Mesothelial cell of epicardium (in vitro differentiated cells): Measurements from ENCODE around the gene INPPL1. TPM values are rescaled to one million over a fixed set of nuclear protein-coding genes. Genes with fewer than 3 reads are reported as not detected.

Experiments used
- DNase-seq, 2 experiments: peaks; one replicate each; pipeline ENCODE4 v3.0.0; 2021; ENCODE audit warnings: low spot score in 2 of 2; ENCODE audit not compliant: unreplicated experiment in 2 of 2
- H3K27ac Mint-ChIP-seq: 2 replicates; pipeline ENCODE4 v1.8.0; 2021; ENCODE audit warnings: mixed read lengths
- H3K27me3 Mint-ChIP-seq: 2 replicates; pipeline ENCODE4 v1.8.0; 2021; ENCODE audit warnings: low read depth, mixed read lengths
- H3K36me3 Mint-ChIP-seq: 2 replicates; pipeline ENCODE4 v1.8.0; 2021; ENCODE audit warnings: mixed read lengths
- H3K4me1 Mint-ChIP-seq: 2 replicates; pipeline ENCODE4 v1.8.0; 2021; ENCODE audit warnings: mixed read lengths
- H3K4me3 Mint-ChIP-seq: 2 replicates; pipeline ENCODE4 v1.8.0; 2021; ENCODE audit warnings: mild to moderate bottlenecking, moderate library complexity, mixed read lengths
- H3K9me3 Mint-ChIP-seq: 2 replicates; pipeline ENCODE4 v1.8.0; 2021; ENCODE audit warnings: mixed read lengths
- total RNA-seq: library from RNA; stranded (reverse); gene quantifications from 3 replicates; pipeline ENCODE4 v1.2.1, GENCODE V29; 2021
- TF ChIP-seq, protein P1 (sequence below): fragments of 200-600 bp; sonication (generic); IDR thresholded peaks from one replicate; pipeline ENCODE4 v1.5.0; 2021; ENCODE audit warnings: antibody characterized with exemption; ENCODE audit not compliant: unreplicated experiment

The INPPL1 gene
- total RNA-seq, 1 donor from 2014 or later, result 299 TPM

DNA sequence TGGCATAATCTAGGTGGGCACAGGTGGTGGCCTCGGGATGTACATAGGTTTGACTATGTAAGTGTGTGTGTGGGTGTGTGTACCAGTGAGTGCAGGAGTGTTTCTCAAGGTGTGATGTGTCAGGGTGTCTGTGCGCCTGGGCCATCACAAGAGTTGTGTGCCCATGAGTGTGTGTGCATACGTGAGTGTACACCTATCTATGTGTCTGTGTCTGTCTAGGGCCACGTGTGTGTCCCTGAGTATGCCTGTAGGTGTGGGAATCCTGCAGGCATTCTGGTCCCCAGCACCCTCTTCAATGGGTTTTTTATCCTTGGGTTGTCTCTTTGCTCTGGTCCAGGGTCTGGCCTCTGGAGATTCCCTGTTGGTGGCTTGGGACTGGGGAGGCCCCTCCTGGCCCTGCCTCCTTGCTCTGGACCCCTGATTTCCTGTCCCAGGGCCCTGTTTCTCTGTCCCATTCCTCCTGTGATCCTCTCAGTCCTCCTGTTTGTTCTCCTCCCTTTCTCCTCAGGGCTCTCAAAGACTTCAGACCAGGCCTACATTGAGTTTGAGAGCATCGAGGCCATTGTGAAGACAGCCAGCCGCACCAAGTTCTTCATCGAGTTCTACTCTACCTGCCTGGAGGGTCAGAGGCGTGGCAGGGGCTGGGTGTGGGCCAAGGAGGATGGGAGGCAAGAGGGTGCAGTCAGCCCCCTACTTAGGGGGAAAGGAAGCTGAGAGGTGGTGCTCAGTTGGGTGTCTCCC is 9.4 kb downstream of the INPPL1 start:
- no peak overlapping the region for H3K4me3 Mint-ChIP-seq
- H3K27me3 Mint-ChIP-seq, result peaks cover 9% of the 10 kb centered on the region
- no peak overlapping the region for H3K27ac Mint-ChIP-seq
- H3K36me3 Mint-ChIP-seq, result peaks cover 46% of the 10 kb centered on the region
- no peaks in the 10 kb centered on the region for H3K9me3 Mint-ChIP-seq
- peaks cover 3% of the 10 kb centered on the region for H3K4me1 Mint-ChIP-seq
- TF ChIP-seq, protein P1, sequence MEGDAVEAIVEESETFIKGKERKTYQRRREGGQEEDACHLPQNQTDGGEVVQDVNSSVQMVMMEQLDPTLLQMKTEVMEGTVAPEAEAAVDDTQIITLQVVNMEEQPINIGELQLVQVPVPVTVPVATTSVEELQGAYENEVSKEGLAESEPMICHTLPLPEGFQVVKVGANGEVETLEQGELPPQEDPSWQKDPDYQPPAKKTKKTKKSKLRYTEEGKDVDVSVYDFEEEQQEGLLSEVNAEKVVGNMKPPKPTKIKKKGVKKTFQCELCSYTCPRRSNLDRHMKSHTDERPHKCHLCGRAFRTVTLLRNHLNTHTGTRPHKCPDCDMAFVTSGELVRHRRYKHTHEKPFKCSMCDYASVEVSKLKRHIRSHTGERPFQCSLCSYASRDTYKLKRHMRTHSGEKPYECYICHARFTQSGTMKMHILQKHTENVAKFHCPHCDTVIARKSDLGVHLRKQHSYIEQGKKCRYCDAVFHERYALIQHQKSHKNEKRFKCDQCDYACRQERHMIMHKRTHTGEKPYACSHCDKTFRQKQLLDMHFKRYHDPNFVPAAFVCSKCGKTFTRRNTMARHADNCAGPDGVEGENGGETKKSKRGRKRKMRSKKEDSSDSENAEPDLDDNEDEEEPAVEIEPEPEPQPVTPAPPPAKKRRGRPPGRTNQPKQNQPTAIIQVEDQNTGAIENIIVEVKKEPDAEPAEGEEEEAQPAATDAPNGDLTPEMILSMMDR, result no peak
- peak in 1 of 2 experiments; percentile 29 for DNase-seq

DNA sequence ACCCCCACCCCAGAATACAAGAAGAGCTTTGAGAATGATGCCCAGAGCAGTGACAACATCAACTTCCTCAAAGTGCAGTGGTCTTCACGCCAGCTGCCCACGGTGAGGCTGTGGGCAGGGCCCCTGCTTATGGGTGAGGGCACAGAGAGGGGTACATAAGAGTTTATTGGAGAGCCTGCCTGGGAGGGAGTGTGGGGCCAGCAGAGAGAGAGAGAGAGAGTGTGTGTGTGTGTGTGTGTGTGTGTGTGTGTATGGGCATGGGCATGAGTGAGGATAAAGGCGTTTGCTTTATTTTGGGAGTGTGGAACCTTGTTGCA is 9.9 kb downstream of the INPPL1 start:
- H3K4me3 Mint-ChIP-seq, result no peak overlapping the region
- DNase-seq, result no peak
- H3K4me1 Mint-ChIP-seq, result peaks cover 8% of the 10 kb centered on the region
- H3K27ac Mint-ChIP-seq, result no peak overlapping the region
- peaks cover 14% of the 10 kb centered on the region for H3K27me3 Mint-ChIP-seq
- no peaks in the 10 kb centered on the region for H3K9me3 Mint-ChIP-seq
- peaks cover 42% of the 10 kb centered on the region for H3K36me3 Mint-ChIP-seq
- TF ChIP-seq, protein P1, result no peak

DNA sequence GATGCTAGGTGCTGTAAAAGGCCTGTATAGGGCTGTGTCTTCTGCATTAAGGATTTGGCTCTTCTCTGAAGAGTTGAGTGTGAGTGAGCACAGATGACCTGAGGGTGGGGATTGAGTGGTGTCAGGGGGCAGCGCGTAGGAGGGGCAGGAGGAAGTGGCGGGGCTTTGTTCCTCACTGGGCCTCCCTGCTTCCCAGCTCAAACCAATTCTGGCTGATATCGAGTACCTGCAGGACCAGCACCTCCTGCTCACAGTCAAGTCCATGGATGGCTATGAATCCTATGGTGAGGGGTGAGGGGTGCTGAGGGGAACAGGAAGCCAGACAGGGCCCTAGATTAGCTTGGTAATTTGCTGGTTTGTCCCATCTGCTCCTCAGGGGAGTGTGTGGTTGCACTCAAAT is 10.4 kb downstream of the INPPL1 start:
- DNase-seq, result peak in 1 of 2 experiments; percentile 13
- no peak overlapping the region for H3K4me3 Mint-ChIP-seq
- TF ChIP-seq, protein P1, result no peak
- no peak overlapping the region for H3K27ac Mint-ChIP-seq
- H3K27me3 Mint-ChIP-seq, result peaks cover 16% of the 10 kb centered on the region
- H3K9me3 Mint-ChIP-seq, result no peaks in the 10 kb centered on the region
- H3K4me1 Mint-ChIP-seq, result peaks cover 8% of the 10 kb centered on the region
- peaks cover 42% of the 10 kb centered on the region for H3K36me3 Mint-ChIP-seq

DNA sequence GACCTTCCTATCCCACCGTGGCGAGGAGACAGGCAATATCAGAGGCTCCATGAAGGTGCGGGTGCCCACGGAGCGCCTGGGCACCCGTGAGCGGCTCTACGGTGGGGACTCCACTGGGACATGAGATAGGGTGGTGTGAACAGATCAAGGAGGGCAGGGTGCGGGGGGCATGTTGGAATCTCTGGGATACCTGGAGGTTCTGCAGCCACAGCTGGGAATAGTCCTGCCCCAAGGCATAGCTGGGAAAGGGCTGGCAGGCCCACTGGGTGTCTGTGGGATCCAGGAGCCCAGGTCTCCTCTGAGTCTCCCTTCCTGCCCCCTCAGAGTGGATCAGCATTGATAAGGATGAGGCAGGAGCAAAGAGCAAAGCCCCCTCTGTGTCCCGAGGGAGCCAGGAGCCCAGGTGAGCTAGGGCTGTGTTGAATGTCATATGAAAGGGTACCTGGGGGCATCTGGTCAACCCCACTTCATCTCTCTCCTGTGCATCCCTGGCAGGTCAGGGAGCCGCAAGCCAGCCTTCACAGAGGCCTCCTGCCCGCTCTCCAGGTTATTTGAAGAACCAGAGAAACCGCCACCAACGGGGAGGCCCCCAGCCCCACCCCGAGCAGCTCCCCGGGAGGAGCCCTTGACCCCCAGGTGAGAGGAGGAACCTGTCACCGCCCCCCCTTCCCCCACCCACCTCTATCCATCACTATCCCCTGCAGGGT is 10.9 kb downstream of the INPPL1 start:
- Mint-ChIP-seq H3K36me3 (peaks cover 42% of the 10 kb centered on the region), H3K4me3 (no peak overlapping the region), H3K9me3 (no peaks in the 10 kb centered on the region), H3K27me3 (peaks cover 20% of the 10 kb centered on the region), H3K4me1 (peaks cover 11% of the 10 kb centered on the region), H3K27ac (no peak overlapping the region)
- no peak for DNase-seq
- TF ChIP-seq, protein P1, result no peak

DNA sequence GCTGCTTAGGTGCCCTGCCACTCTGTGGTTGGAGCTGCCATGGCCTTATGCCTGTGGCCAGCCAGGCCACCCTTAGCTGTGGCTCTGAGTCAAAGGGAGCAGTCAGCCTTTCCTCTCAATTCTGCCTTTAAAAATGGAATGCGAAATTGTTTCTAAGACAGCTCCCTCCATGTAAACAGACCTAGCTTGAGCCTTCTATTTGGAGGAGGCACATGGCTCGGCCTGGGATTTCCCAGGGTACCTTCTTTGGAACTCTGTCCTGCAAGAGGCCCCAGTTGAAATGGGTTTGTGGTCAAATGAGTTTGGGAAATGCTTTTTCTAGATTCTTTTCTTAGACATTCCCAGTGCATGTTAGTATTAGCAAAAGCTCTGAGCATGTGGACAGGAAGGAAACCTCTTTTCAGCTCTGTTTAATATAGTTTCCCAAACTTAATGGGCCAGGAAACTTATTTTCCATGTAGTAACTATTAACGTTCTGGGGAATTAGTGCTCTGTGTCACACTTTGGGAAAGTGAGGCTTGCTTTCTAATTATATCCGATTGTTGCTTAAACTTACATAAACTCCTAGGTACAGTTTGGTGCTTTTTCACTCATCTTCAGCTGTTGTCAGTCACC is 11.6 kb downstream of the INPPL1 start:
- Mint-ChIP-seq H3K36me3 (peaks cover 41% of the 10 kb centered on the region), H3K27me3 (peaks cover 26% of the 10 kb centered on the region), H3K27ac (no peak overlapping the region), H3K4me1 (peaks cover 16% of the 10 kb centered on the region), H3K9me3 (no peaks in the 10 kb centered on the region), H3K4me3 (no peak overlapping the region)
- TF ChIP-seq, protein P1, result no peak
- DNase-seq, result peak in 1 of 2 experiments; percentile 25
